HUES6 (cell line): ENCODE measurements around the gene BMP7.
"Not testable (repeated sequence)": the region's sequence is repeated elsewhere in the genome, so short reads cannot be mapped to it uniquely, and the experiment has no call there.

ENCODE experiments used
- H3K27ac ChIP-seq: 2 replicates; pipeline ENCODE4 v1.7.0; 2013; ENCODE audit warnings: low read depth, mild to moderate bottlenecking, low read length, inconsistent platforms
- H3K27me3 ChIP-seq: 2 replicates; pipeline ENCODE4 v1.6.1; 2013; ENCODE audit warnings: low read length; ENCODE audit not compliant: control insufficient read depth, insufficient read depth
- H3K36me3 ChIP-seq: 2 replicates; pipeline ENCODE4 v1.6.1; 2013; ENCODE audit warnings: low read length; ENCODE audit not compliant: control insufficient read depth, insufficient read depth
- H3K4me1 ChIP-seq: 2 replicates; pipeline ENCODE4 v1.6.1; 2013; ENCODE audit warnings: low read length; ENCODE audit not compliant: control insufficient read depth, insufficient read depth
- H3K4me3 ChIP-seq: 2 replicates; pipeline ENCODE4 v1.5.1; 2013; ENCODE audit warnings: low read depth, low read length
- H3K9ac ChIP-seq: one replicate; pipeline ENCODE4 v1.6.1; 2013; ENCODE audit warnings: mild to moderate bottlenecking, low read length
- H3K9me3 ChIP-seq: 2 replicates; pipeline ENCODE4 v1.6.1; 2013; ENCODE audit warnings: low read depth, low read length; ENCODE audit not compliant: control insufficient read depth, insufficient read depth

BMP7 gene

DNA sequence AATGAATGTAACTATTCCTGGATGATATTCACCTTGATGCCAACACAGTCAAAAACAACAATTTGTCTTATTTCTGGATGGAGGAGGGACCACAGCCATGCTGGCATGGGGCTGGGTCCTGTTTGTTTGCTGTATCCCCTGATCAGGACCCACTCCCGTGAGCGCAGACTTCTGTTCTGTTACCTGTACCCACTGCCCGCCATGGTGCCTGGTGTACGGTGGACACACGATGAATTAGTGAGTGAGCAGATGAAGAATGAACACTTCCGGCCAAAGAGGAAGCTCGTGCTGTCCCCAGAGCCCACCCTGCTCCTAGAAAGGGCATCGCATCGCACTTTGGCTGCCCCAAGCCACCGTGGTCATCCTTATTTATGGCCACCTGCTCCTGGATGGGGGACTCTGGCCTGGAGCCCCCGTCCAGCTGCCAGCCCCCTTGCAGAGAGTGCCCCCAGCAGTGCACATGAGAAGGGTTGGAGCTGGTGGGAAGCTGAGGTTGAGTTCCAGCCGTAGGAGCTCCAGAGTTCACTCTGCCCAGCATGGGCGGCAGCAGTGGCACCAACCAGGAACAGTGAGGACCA is 100.9 kb downstream of the BMP7 start:
- Histone ChIP-seq H3K9me3 (peaks cover 19% of the 10 kb centered on the region), H3K4me3 (no peak overlapping the region), H3K4me1 (peaks cover 15% of the 10 kb centered on the region; the same call in 1 of the 2 replicates), H3K27me3 (no peaks in the 10 kb centered on the region), H3K9ac (no peak overlapping the region), H3K27ac (no peak overlapping the region), H3K36me3 (peaks cover 11% of the 10 kb centered on the region)

DNA sequence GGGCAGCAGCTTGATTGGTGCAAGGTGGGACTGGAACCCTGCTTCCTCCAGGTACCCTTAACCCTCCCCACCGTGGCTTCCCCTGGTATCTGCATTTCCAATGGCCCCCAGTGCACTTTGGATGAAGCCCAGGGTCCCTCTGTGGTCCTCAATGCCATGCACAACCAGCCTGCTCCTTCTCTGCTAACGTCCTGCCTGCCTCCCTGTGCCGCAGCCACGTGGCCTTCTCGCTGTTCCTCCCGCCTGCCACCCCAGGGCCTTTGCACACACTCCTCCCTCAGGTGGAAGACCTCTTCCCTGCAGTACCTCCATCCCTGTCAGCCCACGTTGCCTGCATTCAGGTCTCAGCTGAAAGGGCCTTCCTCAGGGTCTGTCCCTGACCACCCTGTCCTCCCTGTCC is 101.6 kb downstream of the BMP7 start:
- H3K9ac ChIP-seq = no peak overlapping the region
- H3K27me3 ChIP-seq = no peaks in the 10 kb centered on the region

DNA sequence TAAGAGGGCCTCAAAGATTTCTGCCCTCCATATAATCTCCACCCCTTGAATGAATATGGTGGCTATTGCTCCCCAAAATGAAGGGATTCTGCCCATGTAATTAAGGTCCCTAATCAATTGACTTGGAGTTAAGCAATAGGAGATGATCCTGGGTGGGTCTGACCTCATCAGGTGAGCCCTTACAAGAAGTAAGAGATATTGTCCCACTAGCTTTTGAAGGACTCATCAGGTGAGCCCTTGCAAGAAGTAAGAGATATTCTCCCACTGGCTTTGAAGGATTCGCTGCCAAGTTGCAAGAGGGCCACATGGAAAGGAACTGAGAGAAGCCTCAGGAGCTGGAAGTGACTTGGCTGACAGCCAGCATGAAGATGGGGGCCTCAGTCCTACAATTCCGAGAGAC is 103.4 kb downstream of the BMP7 start:
- Histone ChIP-seq H3K4me3 (no peak overlapping the region), H3K36me3 (no peaks in the 10 kb centered on the region), H3K9ac (no peak overlapping the region), H3K4me1 (peaks cover 18% of the 10 kb centered on the region), H3K9me3 (peaks cover 15% of the 10 kb centered on the region), H3K27me3 (no peaks in the 10 kb centered on the region), H3K27ac (no peak overlapping the region)

More for the DNA sequence above, 101.6 kb downstream of the BMP7 start:
- Histone ChIP-seq H3K9me3 (peaks cover 19% of the 10 kb centered on the region), H3K27ac (no peak overlapping the region), H3K4me1 (peaks cover 15% of the 10 kb centered on the region; the same call in 1 of the 2 replicates), H3K4me3 (no peak overlapping the region), H3K36me3 (peaks cover 4% of the 10 kb centered on the region)

DNA sequence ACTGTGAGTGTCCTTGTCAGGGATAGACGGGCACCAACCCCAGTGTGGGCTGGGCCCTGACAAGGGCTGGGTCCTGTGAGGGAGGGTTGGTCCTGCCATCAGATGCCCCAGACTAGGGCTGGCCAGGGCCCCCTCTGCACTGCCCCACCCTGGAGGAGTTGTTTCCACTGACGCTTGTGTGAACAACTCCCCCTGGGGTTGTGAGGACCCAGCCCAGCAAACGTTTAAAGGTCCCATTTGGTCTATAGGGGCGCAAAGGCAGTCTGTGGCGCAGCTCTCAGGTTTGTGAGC is 104.1 kb downstream of the BMP7 start:
- no peak overlapping the region for H3K9ac ChIP-seq
- no peak overlapping the region for H3K27ac ChIP-seq
- peaks cover 11% of the 10 kb centered on the region for H3K4me1 ChIP-seq
- H3K9me3 ChIP-seq = peaks cover 15% of the 10 kb centered on the region
- no peaks in the 10 kb centered on the region for H3K27me3 ChIP-seq
- no peaks in the 10 kb centered on the region for H3K36me3 ChIP-seq
- no peak overlapping the region for H3K4me3 ChIP-seq

DNA sequence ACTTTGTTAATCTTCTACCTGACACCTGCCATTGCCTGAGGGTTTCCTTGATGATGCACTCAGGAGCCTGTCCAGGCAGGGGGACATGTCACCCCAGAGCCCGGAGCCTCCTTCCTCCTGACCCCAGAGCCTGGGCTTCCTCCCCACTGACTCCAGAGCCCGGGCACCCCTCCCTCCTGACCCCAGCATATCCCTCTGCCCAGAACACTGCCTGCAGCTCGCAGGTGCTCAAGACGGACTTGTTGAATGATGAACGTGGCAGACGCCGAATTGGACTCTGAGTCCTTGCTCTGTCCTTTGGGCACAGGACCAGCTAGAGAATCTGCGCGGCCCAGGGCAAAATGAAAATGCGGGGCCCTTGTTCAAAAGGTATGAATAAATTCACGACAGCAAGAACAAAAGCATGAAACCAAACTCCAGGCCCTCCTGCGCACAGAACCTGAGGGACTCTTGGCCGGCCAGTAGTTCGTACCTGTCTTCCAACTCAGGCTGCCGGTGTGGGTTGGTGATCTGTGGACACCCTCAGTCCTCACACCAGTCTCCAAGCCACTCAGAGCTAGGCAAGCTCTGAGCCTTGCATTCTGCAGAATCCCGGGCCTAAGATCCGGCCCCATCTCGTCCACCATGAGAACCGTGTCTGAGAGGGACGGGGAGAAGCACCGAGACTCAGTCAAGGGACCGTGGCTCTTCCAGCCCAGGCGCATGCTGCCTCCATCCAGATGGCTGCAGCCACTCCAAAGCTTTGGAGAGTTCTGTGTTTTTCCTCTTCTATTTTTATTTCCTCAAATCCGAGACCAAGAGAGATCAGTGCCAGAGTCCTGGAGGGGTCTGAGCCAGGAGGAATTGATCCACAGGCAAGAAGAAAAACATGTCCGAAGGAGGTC is 104.7 kb downstream of the BMP7 start:
- Histone ChIP-seq H3K9me3 (peaks cover 15% of the 10 kb centered on the region), H3K4me3 (no peak overlapping the region), H3K9ac (no peak overlapping the region), H3K36me3 (no peaks in the 10 kb centered on the region), H3K27me3 (no peaks in the 10 kb centered on the region), H3K4me1 (peaks cover 11% of the 10 kb centered on the region), H3K27ac (no peak overlapping the region)

- no peak overlapping the region for H3K9ac ChIP-seq
- no peaks in the 10 kb centered on the region for H3K36me3 ChIP-seq
Measured at GRCh38 chr20:57160985-57161384, 105.5 kb downstream of the BMP7 start.

GRCh38 chr20:57159945-57160610 is 106.4 kb downstream of the BMP7 start:
- Histone ChIP-seq H3K4me3 (no peak overlapping the region), H3K27me3 (no peaks in the 10 kb centered on the region), H3K36me3 (no peaks in the 10 kb centered on the region), H3K9ac (no peak overlapping the region), H3K4me1 (peaks cover 11% of the 10 kb centered on the region; the same call in 1 of the 2 replicates), H3K27ac (no peak overlapping the region), H3K9me3 (peaks cover 15% of the 10 kb centered on the region)

More at GRCh38 chr20:57160985-57161384, 105.5 kb downstream of the BMP7 start:
- Histone ChIP-seq H3K27me3 (no peaks in the 10 kb centered on the region), H3K27ac (no peak overlapping the region), H3K4me3 (no peak overlapping the region), H3K4me1 (peaks cover 11% of the 10 kb centered on the region; the same call in 1 of the 2 replicates), H3K9me3 (peaks cover 15% of the 10 kb centered on the region)

- no peaks in the 10 kb centered on the region for H3K27me3 ChIP-seq
Measured at GRCh38 chr20:57159193-57159851, 107.1 kb downstream of the BMP7 start.

GRCh38 chr20:57158474-57158873 is 108.0 kb downstream of the BMP7 start:
- Histone ChIP-seq H3K4me3 (no peak overlapping the region), H3K4me1 (peaks cover 11% of the 10 kb centered on the region; the same call in 1 of the 2 replicates), H3K27me3 (no peaks in the 10 kb centered on the region), H3K9ac (no peak overlapping the region), H3K36me3 (no peaks in the 10 kb centered on the region), H3K27ac (no peak overlapping the region), H3K9me3 (no peaks in the 10 kb centered on the region; the same call in 1 of the 2 replicates)

More at GRCh38 chr20:57159193-57159851, 107.1 kb downstream of the BMP7 start:
- H3K36me3 ChIP-seq = no peaks in the 10 kb centered on the region
- peaks cover 11% of the 10 kb centered on the region; the same call in 1 of the 2 replicates for H3K4me1 ChIP-seq
- H3K9me3 ChIP-seq = peaks cover 8% of the 10 kb centered on the region
- no peak overlapping the region for H3K4me3 ChIP-seq
- no peak overlapping the region for H3K9ac ChIP-seq
- no peak overlapping the region for H3K27ac ChIP-seq

- peaks cover 11% of the 10 kb centered on the region; the same call in 1 of the 2 replicates for H3K4me1 ChIP-seq
- not testable (repeated sequence) for H3K27me3 ChIP-seq, H3K4me3 ChIP-seq, H3K9me3 ChIP-seq, H3K36me3 ChIP-seq, H3K27ac ChIP-seq, H3K9ac ChIP-seq
Measured at GRCh38 chr20:57157787-57158186, 108.7 kb downstream of the BMP7 start.
